Activated CD8-positive, alpha-beta memory T cell treated with anti-CD3 and anti-CD28 coated beads for 36 hours (primary cell): ENCODE data around the gene RNASET2. TPM values are rescaled to one million over a fixed set of nuclear protein-coding genes. Genes with fewer than 3 reads are reported as not detected.
"Not testable (repeated sequence)": the region's sequence is repeated elsewhere in the genome, so short reads cannot be mapped to it uniquely, and the experiment has no call there.

ENCODE experiments used
- CTCF ChIA-PET: fragments of 350-600 bp; sonication (Branson Sonifier 250); formaldehyde crosslinking; loops from one replicate; lab custom pipeline; 2021; ENCODE audit warnings: antibody characterized with exemption; lab: Charles Lee
- POLR2A ChIA-PET: fragments of 350-600 bp; sonication (Branson Sonifier 250); formaldehyde crosslinking; loops from one replicate; lab custom pipeline; 2021; ENCODE audit warnings: antibody characterized with exemption; lab: Charles Lee
- total RNA-seq, 2 experiments: library from RNA; stranded (reverse); gene quantifications; one replicate each; pipeline ENCODE4 v1.2.3, GENCODE V29; 2021

The RNASET2 gene
- total RNA-seq, 2 experiments from 2014 or later: 21.9 to 25.9 TPM

DNA sequence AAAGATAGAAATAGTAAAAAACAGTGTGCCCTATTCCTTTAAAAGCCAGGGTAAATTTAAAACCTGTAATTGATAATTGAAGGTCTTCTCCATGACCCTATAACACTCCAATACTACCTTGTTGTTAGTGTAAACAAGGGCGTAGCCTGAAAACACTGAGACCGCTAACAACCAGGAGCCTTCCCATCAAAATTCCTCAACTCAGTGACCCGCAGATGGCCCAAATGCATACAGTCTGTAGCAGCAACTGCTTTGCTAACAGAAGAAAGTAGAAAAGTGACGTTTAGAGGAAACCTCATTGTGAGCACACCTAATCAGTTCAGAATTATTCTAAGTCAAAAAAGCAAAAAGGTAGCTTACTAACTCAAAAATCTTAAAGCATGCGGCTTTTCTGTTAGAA lies 63.9 kb downstream of the RNASET2 start:
- CTCF ChIA-PET: interaction anchor here (0.6 kb wide), 1 partner anchor 88 kb away, joined by 3 read pairs; no protein-coding TSS in a partner anchor
- POLR2A ChIA-PET: not testable (repeated sequence)

DNA sequence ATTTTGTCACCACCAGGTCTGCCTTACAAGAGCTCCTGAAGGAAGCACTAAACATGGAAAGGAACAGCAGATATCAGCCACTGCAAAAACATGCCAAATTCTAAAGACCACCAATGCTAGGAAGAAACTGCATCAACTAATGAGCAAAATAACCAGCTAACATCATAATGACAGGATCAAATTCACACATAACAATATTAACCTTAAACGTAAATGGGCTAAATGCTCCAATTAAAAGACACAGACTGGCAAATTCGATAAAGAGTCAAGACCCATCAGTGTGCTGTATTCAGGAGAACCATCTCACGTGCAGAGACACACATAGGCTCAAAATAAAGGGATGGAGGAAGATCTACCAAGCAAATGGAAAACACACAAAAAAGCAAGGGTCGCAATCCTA lies 69.6 kb downstream of the RNASET2 start:
- POLR2A ChIA-PET, CTCF ChIA-PET: not testable (repeated sequence)

DNA sequence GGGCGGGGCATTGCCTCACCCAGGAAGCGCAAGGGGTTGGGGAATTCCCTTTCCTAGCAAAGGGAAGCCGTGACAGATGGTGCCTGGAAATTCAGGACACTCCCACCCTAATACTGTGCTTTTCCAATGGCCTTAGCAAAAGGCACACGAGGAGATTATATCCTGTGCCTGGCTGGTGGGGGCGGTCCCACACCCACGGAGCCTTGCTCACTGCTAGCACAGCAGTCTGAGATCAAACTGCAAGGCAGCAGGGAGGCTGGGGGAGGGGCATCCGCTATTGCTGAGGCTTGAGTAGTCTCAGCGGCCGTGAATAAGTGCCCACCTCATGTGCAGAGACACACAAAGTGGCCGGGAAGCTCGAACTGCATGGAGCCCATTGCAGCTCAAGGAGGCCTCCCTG lies 71.4 kb downstream of the RNASET2 start:
- CTCF ChIA-PET, POLR2A ChIA-PET: not testable (repeated sequence)

DNA sequence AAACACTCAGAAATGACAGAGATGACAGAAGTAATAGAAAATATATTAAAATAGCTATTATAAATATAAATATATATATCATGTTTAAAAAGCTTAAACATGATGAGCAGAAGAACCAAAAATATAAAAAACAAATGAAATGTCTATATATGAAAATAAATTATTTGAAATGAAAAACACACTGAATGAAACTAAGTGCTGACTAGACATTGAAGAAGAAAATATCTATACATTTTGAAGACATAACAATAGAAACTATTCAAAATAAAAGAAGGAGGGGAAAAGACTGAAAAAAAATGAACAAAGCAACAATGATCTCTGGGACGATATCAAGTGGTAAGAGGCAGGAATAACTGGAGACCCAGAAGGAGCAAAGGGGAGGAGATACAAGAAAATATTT lies 76.8 kb downstream of the RNASET2 start:
- CTCF ChIA-PET: no interaction called here
- POLR2A ChIA-PET: no interaction called here

Other genes with a start within 250 kb of the RNASET2 start
- 10 to 100 TPM; 27.1 to 29.7 TPM for gene CEP43, start 42.8 kb upstream of the RNASET2 start, total RNA-seq
- 1 to 10 TPM; 3.1 to 5.3 TPM for gene CCR6, start 166.5 kb upstream of the RNASET2 start, total RNA-seq
- gene GPR31, start 201.4 kb upstream of the RNASET2 start, total RNA-seq: not detected